CD4-positive, CD25-positive, alpha-beta regulatory T cell (primary cell): Measurements from ENCODE around the gene ACTN4. TPM values are rescaled to one million over a fixed set of nuclear protein-coding genes. Genes with fewer than 3 reads are reported as not detected.
A peak's percentile ranks its signal among the peaks of the same experiment; 100 is the strongest.

ENCODE experiments used
- ATAC-seq, 2 donors: fragments of 150-1000 bp; cut with Tn5 transposase; one replicate each; pipeline ENCODE4 v1.10.0; 2021; ENCODE audit warnings: low read depth in 2 of 2, moderate number of reproducible peaks in 2 of 2, moderate library complexity in 1 of 2
- DNase-seq, 3 donors: peaks; one replicate each; pipeline versions ENCODE4 v3.0.0 to v3.0.0-alpha.2; 2012 to 2022; ENCODE audit warnings: mixed read lengths in 1 of 3
- H3K27ac ChIP-seq: one replicate; pipeline ENCODE4 v1.7.0; 2013; ENCODE audit warnings: mild to moderate bottlenecking, low read length; ENCODE audit not compliant: insufficient read depth, poor library complexity, severe bottlenecking
- H3K27me3 ChIP-seq: one replicate; pipeline ENCODE4 v1.7.0; 2013; ENCODE audit warnings: low read length; ENCODE audit not compliant: control insufficient read depth, insufficient read depth
- H3K36me3 ChIP-seq: one replicate; pipeline ENCODE4 v1.7.0; 2013; ENCODE audit warnings: mild to moderate bottlenecking, low read length, moderate library complexity; ENCODE audit not compliant: control insufficient read depth, insufficient read depth
- H3K4me1 ChIP-seq: 2 replicates; pipeline ENCODE4 v1.7.0; 2013; ENCODE audit warnings: mild to moderate bottlenecking, low read length; ENCODE audit not compliant: insufficient read depth, control insufficient read depth, poor library complexity, severe bottlenecking
- H3K4me3 ChIP-seq: one replicate; pipeline ENCODE4 v1.7.0; 2013; ENCODE audit warnings: low read depth, mild to moderate bottlenecking, low read length, moderate library complexity
- H3K9me3 ChIP-seq, 2 experiments: 1 replicate in 1 of 2; 2 replicates in 1 of 2; pipeline ENCODE4 v1.7.0; 2013; ENCODE audit warnings: low read length in 2 of 2, mild to moderate bottlenecking in 1 of 2, moderate library complexity in 1 of 2; ENCODE audit not compliant: control insufficient read depth in 2 of 2
- H3K27ac Mint-ChIP-seq, 3 donors: one replicate each; pipeline ENCODE4 v1.8.0; 2020 to 2022; ENCODE audit warnings: mild to moderate bottlenecking in 3 of 3, mixed read lengths in 3 of 3, moderate library complexity in 2 of 3
- H3K27me3 Mint-ChIP-seq: one replicate; pipeline ENCODE4 v1.8.0; 2022; ENCODE audit warnings: mild to moderate bottlenecking, mixed read lengths
- H3K36me3 Mint-ChIP-seq: one replicate; pipeline ENCODE4 v1.8.0; 2020; ENCODE audit warnings: mixed read lengths
- H3K4me1 Mint-ChIP-seq, 4 donors: one replicate each; pipeline ENCODE4 v1.8.0; 2020 to 2022; ENCODE audit warnings: mixed read lengths in 4 of 4, mild to moderate bottlenecking in 1 of 4
- H3K4me3 Mint-ChIP-seq, 4 donors: one replicate each; pipeline ENCODE4 v1.8.0; 2020 to 2022; ENCODE audit warnings: mild to moderate bottlenecking in 4 of 4, mixed read lengths in 4 of 4, moderate library complexity in 3 of 4
- H3K9me3 Mint-ChIP-seq, 7 donors: one replicate each; pipeline ENCODE4 v1.8.0; 2020 to 2022; ENCODE audit warnings: mixed read lengths in 7 of 7, mild to moderate bottlenecking in 3 of 7, moderate library complexity in 2 of 7
- polyA plus RNA-seq, 4 donors: library from polyadenylated mRNA; unstranded; fragments of 300-500 nt; fragmentation: Illumina TruSeq; gene quantifications; one replicate each; pipeline ENCODE4 v1.2.3, GENCODE V29; 2021
- total RNA-seq: library from RNA; stranded (reverse); gene quantifications from one replicate; pipeline ENCODE4 v1.2.3, GENCODE V29; 2022

The ACTN4 gene
- total and polyA plus RNA-seq, 5 donors from 2014 or later = 11.2 to 323 (median 20.2) TPM

DNA sequence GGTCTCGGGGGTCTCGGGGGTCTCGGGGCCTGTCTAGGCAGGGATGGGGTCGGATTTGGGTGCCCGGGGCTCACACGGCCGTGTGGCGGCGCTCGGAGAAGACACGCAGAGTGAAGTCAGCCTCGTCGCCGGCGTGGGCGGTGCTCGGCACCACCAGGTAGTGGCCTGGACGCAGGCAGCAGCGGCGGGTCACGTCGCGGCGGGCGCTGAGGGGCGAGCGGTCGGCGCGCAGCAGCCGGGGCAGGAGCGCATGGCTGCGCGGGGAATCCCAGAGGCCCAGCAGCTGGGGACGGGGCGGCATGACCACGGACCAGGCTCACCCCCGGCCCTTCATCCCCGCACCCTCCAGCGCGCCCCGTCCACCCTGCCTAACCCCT is 88.6 kb downstream of the ACTN4 start:
- Histone ChIP-seq H3K4me3 (no peak overlapping the region), H3K36me3 (peaks cover 1% of the 10 kb centered on the region), H3K9me3 (no peaks in the 10 kb centered on the region), H3K4me1 (peaks cover 44% of the 10 kb centered on the region), H3K27ac (peak overlapping the region; percentile 61), H3K27me3 (no peaks in the 10 kb centered on the region)
- DNase-seq (peak; percentile 49 to 64 (median 53)), ATAC-seq (peak; percentile 19 to 30)
- Mint-ChIP-seq H3K4me1 (peaks cover 0 to 55% (median 23%) of the 10 kb centered on the region in 4 donors), H3K27me3 (no peaks in the 10 kb centered on the region), H3K9me3 (peaks cover 0 to 3% (median 0%) of the 10 kb centered on the region in 7 donors), H3K4me3 (peak overlapping the region in 2 of 4 donors; percentile 50 to 60), H3K27ac (peak overlapping the region in 2 of 3 donors; percentile 25 to 80), H3K36me3 (no peaks in the 10 kb centered on the region)

DNA sequence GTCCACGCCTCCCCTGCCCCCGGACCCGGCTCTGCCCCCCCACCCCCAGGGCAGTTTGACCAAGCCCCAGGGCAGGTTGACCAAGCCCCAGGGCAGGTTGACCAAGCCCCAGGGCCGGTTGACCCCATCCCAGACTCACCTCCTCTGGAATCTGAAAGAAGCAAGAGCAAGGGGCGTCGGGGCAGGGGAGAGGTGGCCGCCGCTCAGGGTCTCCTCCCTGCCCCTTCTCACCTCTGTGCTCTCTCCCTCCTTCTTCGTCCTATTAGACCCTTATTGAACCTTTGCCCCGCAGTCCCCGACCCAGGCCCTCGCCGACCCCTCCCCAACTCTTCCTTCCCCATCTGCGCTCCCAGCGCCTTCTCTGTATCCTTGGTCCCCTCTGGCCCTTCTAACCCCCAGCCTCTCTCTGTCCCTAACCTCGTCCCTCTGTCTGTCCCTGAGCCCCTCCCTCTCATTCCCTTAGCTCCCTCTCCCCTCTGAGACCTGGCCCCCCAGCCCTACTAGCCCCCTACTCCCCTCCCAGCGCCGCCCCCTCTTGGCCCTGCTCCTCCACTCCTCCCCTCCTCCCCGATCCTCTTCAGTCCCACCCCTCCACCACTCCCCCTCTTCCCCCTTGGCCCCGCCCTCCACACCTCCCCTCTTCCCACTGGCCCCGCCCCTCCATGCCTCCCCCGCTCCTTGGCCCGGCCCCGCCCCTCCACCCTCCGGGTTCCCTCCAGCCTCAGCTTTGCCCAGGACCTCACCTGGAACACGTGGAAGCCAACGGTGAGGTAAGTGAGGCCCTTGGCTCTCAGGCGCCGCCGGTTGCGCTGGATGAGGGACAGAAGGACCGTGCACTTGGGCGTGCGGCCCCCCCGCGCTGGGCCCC is 89.2 kb downstream of the ACTN4 start:
- peak in 1 of 2 donors; percentile 13 for ATAC-seq
- peaks cover 44% of the 10 kb centered on the region for H3K4me1 ChIP-seq
- peaks cover 0 to 55% (median 21%) of the 10 kb centered on the region in 4 donors for H3K4me1 Mint-ChIP-seq

GRCh38 chr19:38737281-38737865 is 89.9 kb downstream of the ACTN4 start:
- Mint-ChIP-seq H3K4me3 (peak overlapping the region; percentile 27 to 90 (median 79)), H3K4me1 (peaks cover 0 to 52% (median 20%) of the 10 kb centered on the region in 4 donors), H3K27ac (peak overlapping the region in 2 of 3 donors; percentile 24 to 72), H3K36me3 (no peaks in the 10 kb centered on the region), H3K27me3 (no peaks in the 10 kb centered on the region), H3K9me3 (peaks cover 0 to 3% (median 0%) of the 10 kb centered on the region in 7 donors)
- Histone ChIP-seq H3K27ac (no peak overlapping the region), H3K27me3 (no peaks in the 10 kb centered on the region), H3K36me3 (no peaks in the 10 kb centered on the region), H3K9me3 (no peaks in the 10 kb centered on the region), H3K4me1 (peaks cover 44% of the 10 kb centered on the region), H3K4me3 (no peak overlapping the region)
- ATAC-seq (no peak), DNase-seq (no peak)

More for the DNA sequence above, 89.2 kb downstream of the ACTN4 start:
- Mint-ChIP-seq H3K4me3 (peak overlapping the region in 3 of 4 donors; percentile 62 to 80 (median 71)), H3K36me3 (no peaks in the 10 kb centered on the region), H3K9me3 (peaks cover 0 to 3% (median 0%) of the 10 kb centered on the region in 7 donors), H3K27ac (no peak overlapping the region), H3K27me3 (no peaks in the 10 kb centered on the region)
- Histone ChIP-seq H3K27ac (peak overlapping the region; percentile 61), H3K9me3 (no peaks in the 10 kb centered on the region), H3K27me3 (no peaks in the 10 kb centered on the region), H3K36me3 (no peaks in the 10 kb centered on the region), H3K4me3 (no peak overlapping the region)
- peak; percentile 36 to 64 (median 55) for DNase-seq

DNA sequence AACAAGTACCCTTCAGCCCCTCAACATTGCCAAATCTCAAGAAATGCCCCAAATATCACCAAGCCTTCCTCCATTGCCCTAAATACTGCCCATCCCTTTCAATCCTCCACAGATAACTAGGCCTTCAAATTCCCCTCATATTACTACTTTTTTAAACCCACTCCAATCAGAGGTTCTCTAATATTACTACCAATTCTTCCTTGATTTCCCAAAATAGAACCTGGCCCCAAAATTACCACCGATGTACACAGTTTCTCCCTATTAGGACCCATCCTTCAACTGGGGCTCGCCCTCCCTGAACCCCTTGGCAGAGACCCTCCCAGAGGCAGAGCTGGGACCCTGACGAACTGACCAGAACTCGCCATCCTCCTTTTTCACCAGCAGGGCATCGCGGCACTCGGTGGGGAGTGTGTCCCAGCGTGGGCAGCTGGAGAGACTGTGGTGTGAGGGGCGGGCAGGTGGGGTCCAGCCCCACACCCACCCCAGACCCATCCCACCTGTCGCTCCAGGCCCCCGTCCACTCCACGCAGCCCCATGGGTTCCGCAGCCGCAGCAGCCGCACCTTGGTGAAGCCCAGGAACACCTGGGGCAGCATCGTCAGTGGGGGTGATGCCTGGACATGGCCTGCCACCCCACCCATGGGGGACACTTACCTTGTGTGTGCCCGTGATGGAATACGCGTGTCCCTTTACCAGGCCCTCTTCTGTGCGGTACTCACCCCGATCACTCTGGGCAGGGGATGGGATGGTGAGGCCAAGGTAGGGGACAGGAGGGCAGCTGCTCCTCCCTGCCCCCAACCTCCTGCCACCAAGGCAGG is 90.7 kb downstream of the ACTN4 start:
- Histone ChIP-seq H3K36me3 (no peaks in the 10 kb centered on the region), H3K27me3 (no peaks in the 10 kb centered on the region), H3K27ac (no peak overlapping the region), H3K4me3 (no peak overlapping the region), H3K9me3 (no peaks in the 10 kb centered on the region), H3K4me1 (peaks cover 44% of the 10 kb centered on the region)
- Mint-ChIP-seq H3K4me3 (peak overlapping the region; percentile 63 to 90 (median 79)), H3K9me3 (peaks cover 0 to 3% (median 0%) of the 10 kb centered on the region in 7 donors), H3K4me1 (peaks cover 0 to 47% (median 17%) of the 10 kb centered on the region in 4 donors), H3K27me3 (no peaks in the 10 kb centered on the region), H3K36me3 (no peaks in the 10 kb centered on the region), H3K27ac (peak overlapping the region in 2 of 3 donors; percentile 24 to 72)
- ATAC-seq = no peak
- no peak for DNase-seq

DNA sequence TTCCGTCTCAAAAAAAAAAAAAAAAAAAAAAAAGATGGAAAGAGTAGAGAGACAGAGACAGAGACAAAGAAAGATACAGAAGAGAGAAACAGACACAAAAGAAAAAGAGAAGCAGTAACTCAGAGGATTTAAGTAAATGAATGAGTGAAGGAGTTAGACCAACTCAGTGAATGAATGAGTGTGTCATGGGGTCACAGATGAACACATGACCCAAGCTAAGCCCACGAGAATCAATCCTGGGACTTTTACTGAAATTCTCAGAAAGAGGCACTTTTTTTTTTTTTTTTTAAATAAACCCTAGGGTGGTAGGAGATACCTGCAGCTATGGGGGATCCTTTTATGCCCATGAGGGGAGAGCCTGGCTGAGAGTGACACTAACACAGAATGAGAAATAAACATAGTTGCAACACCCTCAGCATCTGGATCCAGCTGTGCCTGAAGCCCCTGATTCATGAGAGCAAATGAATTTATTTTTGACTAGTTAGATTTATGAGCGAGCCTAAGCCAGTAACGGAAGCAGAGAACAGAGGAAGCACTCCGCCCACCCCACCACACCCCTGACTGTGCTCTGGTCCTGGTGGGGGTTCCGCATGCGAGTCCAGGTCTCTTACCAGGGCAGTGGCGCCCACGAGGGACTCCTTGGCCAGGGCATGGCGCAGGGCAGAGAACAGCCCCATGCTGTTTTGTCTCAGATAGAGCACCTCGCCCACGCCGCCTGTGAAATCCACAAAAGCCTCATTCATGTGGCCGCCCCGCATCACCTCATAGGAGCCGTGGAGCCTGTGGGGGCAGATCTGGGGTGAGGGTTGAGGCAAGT is 92.2 kb downstream of the ACTN4 start:
- no peaks in the 10 kb centered on the region for H3K9me3 ChIP-seq
- DNase-seq (peak in 1 of 3 donors; percentile 55), ATAC-seq (no peak)
- peak overlapping the region in 1 of 3 donors; percentile 32 for H3K27ac Mint-ChIP-seq
- H3K27me3 Mint-ChIP-seq = no peaks in the 10 kb centered on the region
- H3K27me3 ChIP-seq = no peaks in the 10 kb centered on the region
- no peaks in the 10 kb centered on the region for H3K36me3 ChIP-seq
- no peaks in the 10 kb centered on the region for H3K36me3 Mint-ChIP-seq
- peaks cover 0 to 35% (median 13%) of the 10 kb centered on the region in 4 donors for H3K4me1 Mint-ChIP-seq
- peak overlapping the region in 3 of 4 donors; percentile 35 to 86 (median 46) for H3K4me3 Mint-ChIP-seq
- no peak overlapping the region for H3K4me3 ChIP-seq
- no peak overlapping the region for H3K27ac ChIP-seq
- peaks cover 0 to 3% (median 0%) of the 10 kb centered on the region in 7 donors for H3K9me3 Mint-ChIP-seq
- H3K4me1 ChIP-seq = peaks cover 34% of the 10 kb centered on the region

GRCh38 chr19:38740257-38740592 is 92.8 kb downstream of the ACTN4 start:
- H3K27me3 ChIP-seq = no peaks in the 10 kb centered on the region
- no peaks in the 10 kb centered on the region for H3K36me3 ChIP-seq
- Mint-ChIP-seq H3K27ac (no peak overlapping the region), H3K9me3 (peaks cover 0 to 3% (median 0%) of the 10 kb centered on the region in 7 donors), H3K36me3 (no peaks in the 10 kb centered on the region), H3K4me1 (peaks cover 0 to 31% (median 9%) of the 10 kb centered on the region in 4 donors), H3K27me3 (no peaks in the 10 kb centered on the region), H3K4me3 (peak overlapping the region in 2 of 4 donors; percentile 27 to 35)
- peaks cover 28% of the 10 kb centered on the region for H3K4me1 ChIP-seq
- ATAC-seq (no peak), DNase-seq (no peak)
- no peaks in the 10 kb centered on the region for H3K9me3 ChIP-seq
- no peak overlapping the region for H3K4me3 ChIP-seq
- no peak overlapping the region for H3K27ac ChIP-seq

GRCh38 chr19:38740932-38741331 is 93.5 kb downstream of the ACTN4 start:
- H3K27ac Mint-ChIP-seq = no peak overlapping the region
- peaks cover 26% of the 10 kb centered on the region for H3K4me1 ChIP-seq
- no peaks in the 10 kb centered on the region for H3K27me3 ChIP-seq
- no peak overlapping the region for H3K4me3 ChIP-seq
- H3K27ac ChIP-seq = no peak overlapping the region
- peaks cover 0 to 3% (median 0%) of the 10 kb centered on the region in 7 donors for H3K9me3 Mint-ChIP-seq
- no peaks in the 10 kb centered on the region for H3K36me3 ChIP-seq
- H3K4me3 Mint-ChIP-seq = peak overlapping the region in 1 of 4 donors; percentile 47
- DNase-seq (no peak), ATAC-seq (no peak)
- H3K36me3 Mint-ChIP-seq = no peaks in the 10 kb centered on the region
- no peaks in the 10 kb centered on the region for H3K27me3 Mint-ChIP-seq
- H3K4me1 Mint-ChIP-seq = peaks cover 0 to 29% (median 9%) of the 10 kb centered on the region in 4 donors
- no peaks in the 10 kb centered on the region for H3K9me3 ChIP-seq
